Left lobe of liver (tissue), 2 donors: ENCODE measurements around the gene CRP. TPM values are rescaled to one million over a fixed set of nuclear protein-coding genes. Genes with fewer than 3 reads are reported as not detected.
A peak's percentile ranks its signal among the peaks of the same experiment; 100 is the strongest.
"Not testable (repeated sequence)": the region's sequence is repeated elsewhere in the genome, so short reads cannot be mapped to it uniquely, and the experiment has no call there.

Experiments used
- ATAC-seq: fragments of 200-7000 bp; cut with Tn5 transposase; one replicate; pipeline ENCODE4 v1.9.1; 2020; ENCODE audit warnings: mild to moderate bottlenecking, moderate library complexity
- DNase-seq: peaks from one replicate; pipeline ENCODE4 v3.0.0-alpha.2; 2020; ENCODE audit warnings: low spot score
- total RNA-seq: library from RNA; stranded (reverse); gene quantifications from one replicate; pipeline ENCODE4 v1.2.1, GENCODE V29; 2021
- donor health status: DM: no; HTN: no; CAD: no; lungs with moderate emphysema.
- donor health status: DM: no; HTN: yes; CAD: no.

Gene CRP, protein sequence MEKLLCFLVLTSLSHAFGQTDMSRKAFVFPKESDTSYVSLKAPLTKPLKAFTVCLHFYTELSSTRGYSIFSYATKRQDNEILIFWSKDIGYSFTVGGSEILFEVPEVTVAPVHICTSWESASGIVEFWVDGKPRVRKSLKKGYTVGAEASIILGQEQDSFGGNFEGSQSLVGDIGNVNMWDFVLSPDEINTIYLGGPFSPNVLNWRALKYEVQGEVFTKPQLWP
- 3,370 TPM for total RNA-seq

DNA sequence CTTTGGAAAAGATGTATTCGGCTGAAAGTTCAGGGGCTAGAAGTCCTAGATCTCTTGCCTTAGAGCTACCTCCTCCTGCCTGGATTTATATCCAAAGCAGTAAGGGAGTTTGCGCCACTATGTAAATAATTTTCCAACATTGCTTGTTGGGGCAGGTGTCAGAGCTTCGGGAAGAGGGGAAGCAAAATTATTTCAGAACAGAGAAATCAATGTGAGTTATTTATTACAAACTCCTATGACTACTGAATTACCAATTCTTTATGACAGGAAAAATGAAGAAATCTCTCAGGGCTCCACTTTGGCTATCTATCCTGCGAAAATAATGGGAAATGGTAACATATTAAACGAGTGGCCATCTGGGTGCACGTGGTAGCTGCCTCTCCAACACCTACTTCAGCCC, at the start of gene CRP:
Gene CRP (minus strand): TSS at position 61 of the 400 bp plus-strand sequence. CDS start 104 bp downstream, outside the sequence.
- no peak for DNase-seq
- ATAC-seq, result peak; percentile 5

DNA sequence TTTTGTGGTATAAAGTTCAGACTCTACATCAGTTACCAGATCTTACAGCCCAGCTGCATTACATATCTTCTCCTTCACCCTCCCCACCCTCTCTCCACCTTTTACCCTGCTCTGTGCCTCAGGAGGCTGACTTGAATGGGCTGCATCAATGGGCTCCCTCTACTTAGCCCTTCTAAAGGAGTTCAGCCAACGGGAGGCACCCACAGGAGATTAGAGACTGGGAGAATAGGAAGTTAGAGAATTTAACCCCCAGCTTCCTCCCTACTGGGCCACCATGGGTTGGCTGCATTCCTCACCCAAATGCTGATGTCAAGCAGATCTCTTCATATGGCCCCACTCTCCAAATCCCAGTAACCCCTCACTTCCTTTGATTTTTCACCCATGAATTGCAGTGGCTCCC, 49.3 kb upstream of the CRP start:
- no peak for DNase-seq
- ATAC-seq, result no peak

DNA sequence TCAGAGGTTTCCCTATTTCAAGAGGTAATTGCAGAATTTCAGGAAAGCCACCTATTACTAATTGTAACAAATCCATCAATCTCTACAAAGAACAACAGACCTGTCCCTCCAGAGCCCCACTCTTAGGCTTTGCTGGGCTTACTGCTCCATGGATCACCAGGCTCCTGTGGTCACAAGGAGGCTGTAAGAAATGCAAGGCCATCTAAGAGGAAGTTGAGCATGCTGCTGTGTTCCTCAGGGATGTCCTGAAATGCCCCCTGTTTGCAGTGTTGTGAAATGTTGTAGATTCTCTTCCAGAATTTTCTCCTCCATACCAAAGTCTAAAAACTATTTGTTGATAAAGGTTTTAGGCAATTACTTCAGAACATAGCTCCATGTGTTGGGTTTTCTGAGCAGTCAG, 42.0 kb upstream of the CRP start:
- ATAC-seq, result peak; percentile 28
- peak; percentile 52 for DNase-seq

DNA sequence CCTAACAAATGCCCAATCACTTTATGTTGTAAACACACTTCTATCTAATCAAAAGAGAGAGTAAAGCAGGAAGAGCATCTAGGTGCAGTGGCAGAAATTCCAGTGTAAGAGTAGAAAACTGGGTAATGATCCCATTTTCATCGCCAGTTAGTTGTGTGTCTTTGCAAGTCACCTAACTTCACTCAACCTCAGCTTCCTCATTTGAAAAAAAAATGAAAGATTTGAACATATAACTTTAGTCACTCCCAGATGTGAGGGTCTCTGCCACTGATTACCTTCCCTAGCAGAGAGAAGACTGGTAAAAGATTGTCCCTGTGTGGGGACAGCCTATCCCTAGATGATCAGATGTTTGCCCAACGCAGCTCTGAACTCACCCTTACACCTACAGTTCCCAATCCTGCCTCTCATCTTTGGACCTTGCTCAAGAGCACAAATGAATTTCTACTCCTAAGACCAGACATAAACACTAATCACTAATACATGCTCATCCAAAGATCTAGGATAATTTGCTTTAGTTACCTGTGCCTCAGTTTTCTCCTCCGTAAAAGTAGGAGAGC, 41.1 kb upstream of the CRP start:
- ATAC-seq, result peak; percentile 45

DNA sequence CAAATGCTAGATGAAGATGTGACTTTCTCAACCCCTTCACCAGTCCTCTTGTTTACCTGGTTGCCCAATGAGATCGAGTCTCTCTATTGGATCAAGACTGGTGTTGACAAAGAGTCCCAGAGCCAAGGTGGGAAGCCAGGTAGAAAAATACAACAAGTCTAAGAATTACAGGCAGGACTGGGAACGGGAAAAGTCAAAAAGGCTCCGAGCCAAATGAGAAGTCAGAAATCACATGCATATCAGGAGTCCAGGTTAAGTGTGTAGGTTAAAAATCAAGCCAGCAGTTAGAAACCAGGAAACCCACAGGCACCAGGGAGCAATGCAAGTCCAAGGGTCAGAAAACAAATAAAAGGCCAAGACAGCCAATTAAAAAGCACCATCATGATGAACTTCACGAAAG, 39.0 kb upstream of the CRP start:
- DNase-seq, result peak; percentile 84
- ATAC-seq, result peak; percentile 56

More for the DNA sequence above, 41.1 kb upstream of the CRP start:
- no peak for DNase-seq

DNA sequence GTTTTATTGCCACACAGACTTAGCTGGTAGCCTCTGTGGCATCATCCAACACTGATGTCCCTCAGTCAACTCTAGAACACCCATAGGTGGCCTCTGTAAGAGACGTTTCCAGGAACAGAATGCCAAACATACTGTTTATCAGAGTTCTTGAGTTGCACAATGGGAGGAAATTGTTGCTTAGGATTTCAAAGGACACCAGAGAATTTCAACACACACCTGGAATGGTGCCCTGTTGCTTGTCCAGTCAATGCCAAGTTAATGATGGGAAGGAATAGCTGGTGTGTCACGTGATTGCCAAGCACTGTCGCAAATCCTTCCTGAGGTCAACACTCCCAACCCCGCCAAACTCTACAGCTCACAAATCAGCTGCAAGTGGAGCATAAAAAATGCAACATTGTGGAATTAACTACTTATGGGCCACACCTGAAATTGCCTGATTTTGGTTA, 37.8 kb upstream of the CRP start:
- peak; percentile 77 for ATAC-seq
- DNase-seq, result peak; percentile 95

DNA sequence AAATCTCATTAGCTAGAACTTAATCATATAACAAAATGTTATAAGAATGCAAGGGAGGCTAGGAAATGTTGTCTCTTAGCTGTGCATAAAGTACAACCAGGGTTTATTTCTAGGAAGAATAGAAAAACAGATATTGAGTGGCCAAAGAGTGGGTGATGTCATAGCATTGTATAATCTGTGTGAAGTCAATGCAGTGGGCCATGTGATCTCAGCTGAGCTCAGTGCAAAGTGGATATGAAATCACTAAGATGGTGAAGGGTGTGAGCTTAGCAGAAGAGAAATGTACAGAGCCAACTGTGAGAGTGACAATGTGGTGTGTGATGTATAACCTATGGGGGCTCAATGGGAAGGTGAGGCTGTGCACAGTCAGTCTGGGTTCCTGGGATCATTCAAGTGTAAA, 36.6 kb upstream of the CRP start:
- ATAC-seq (no peak), DNase-seq (no peak)

DNA sequence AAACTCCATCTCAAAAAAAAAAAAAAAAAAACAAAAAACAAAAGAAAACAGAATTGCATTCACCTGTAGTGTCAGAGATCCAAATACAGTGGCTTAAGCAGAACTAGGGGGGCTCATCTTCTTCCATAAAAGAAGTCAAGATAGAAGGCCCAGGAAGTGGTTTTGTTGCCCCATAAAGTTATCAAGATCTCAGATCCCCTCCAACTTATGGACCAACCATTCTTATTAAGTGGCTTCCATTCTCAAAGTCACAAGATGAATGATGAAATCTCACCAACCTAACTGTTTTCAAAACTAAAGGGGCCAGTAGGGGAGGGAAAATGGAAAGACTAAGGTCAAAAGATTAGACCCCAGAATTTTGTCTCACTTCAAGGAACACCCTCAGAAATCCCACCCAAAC, 36.2 kb upstream of the CRP start:
- no peak for ATAC-seq
- no peak for DNase-seq

DNA sequence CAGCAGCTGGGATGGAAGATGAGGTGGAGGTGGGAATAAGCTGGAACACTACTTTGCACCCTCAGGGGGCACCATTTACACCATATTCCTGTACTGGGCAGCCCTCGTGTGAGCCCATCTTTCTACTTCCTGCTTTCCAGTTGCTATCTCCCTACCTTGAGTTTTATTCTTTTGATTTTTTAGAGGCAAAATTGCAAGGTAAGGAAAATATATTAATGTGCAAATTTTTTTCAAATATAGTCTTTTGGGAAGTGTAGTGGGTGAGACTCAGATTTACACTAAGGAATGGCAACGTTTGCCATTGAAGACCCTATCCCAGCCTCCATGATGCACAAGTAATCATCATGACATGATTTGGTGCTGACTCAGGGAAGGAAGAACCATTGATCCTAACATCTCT, 35.2 kb upstream of the CRP start:
- ATAC-seq (no peak), DNase-seq (no peak)

DNA sequence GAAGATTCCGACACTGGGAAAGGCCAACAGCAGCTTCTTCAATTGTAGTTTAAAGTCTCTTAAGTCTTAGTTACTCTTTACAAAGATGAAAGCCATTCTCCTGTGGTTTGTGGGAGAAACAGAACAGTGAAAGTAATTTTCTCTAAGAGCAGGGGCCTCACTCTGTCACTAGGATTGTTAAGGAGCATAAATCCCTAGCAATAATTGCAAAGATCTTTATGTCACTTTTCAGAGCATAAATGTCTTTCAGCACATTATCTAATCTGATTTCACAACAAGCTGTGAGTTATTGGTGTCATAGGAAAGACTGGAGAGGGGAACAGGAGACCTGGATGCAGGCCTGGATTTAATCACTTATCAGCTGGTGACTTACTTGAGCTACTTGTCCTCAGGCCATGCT, 34.0 kb upstream of the CRP start:
- DNase-seq (no peak), ATAC-seq (no peak)

DNA sequence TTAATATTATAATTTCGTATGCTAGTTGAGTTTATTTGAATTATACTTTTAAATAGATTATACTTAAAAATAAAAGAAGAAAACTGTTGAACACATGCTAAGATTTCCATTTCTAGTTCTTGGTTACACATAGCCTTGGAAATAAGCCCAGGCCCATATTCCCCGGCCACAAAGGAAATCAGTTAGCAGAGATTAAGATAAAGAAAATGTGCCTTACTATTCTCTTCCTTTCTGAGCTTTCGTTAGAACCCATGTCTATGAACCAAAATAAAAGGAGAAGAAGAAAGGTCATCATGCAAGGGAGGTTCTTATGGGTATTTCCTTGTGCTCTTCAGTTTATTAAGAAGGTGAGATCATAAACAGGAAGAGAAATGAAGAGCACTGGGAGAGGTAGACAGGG, 32.3 kb upstream of the CRP start:
- DNase-seq, result no peak

DNA sequence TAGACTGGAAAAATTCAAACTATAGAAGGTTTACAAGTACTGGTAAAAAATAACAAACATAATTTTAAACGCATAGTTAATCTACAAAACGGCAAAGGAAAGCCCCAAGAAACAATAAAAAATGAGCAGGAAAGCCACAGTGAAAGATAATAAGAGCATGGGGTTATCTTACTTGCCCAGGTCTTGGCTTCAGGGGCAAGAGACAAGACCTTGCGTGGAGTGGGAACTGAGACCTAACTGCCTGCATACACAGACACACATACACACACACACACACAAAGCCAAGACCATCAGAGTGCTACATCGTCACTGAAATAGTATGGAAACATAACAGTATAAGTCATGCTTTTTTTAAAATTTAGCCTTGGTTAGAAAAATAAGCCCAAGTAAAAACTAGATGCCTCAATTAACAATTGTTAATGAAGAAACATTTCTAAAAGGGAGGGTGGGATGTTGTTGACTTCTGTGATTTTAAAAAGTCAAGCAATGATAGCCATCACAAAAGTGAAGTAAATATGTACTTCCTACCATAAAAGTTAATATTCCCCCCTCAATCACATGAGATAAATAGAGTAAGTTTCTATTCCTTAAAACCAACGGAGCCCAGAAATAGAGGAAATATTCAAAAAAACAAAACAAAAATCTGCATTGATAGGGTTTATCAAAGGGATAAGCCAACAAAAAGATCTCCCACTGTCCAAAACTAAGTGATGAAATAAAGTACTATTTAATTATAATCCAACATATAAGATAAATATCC, 29.4 kb upstream of the CRP start:
- ATAC-seq (no peak), DNase-seq (no peak)

More for the DNA sequence above, 32.3 kb upstream of the CRP start:
- ATAC-seq, result no peak

DNA sequence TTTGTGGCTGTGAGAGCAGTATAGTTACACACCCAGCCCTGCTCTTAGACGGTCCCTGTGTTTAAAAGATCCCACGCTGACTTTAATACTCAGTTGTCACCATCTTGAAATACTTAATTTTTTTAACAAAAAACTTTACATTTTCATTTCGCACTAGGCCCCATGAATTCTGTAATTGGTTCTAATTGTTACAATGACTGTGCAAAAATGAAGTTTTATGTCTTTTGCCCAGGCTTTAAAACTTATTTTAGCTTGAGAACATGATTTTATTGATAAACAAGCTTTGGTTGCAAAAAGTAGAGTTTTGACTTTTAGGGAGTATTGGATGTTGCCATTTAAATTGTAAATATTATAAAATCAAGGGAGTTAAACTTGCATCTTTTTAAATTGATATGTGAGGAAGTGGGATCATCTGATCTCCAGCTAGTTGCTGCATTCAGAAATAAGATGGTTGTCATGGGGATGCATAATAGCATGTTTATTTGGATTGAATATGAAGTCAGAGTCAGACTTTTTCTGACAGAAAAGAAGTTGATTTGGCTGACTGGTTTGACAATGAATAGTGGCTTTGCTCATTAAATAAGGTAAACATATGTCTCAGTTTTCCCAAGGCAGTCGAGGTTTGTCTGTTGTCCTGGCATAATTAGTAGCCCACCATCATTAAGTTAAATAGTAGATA, 23.0 kb upstream of the CRP start:
- ATAC-seq (no peak), DNase-seq (no peak)

DNA sequence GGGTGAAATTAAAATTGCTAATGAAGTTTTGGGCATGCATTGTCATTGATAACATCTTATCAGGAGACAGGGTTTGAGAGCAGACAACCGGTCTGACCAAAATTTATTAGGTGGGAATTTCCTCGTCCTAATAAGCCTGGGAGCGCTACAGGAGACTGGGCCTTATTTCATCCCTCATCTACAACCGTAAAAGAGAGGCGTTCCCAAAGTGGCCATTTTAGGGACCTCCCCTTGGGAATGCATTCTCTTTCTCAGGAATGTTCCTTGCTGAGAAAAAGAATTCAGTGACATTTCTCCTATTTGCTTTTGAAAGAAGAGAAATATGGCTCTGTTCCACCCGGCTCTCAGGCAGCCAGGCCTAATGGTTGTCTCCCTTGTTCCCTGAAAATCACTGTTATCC, 8.8 kb upstream of the CRP start:
- DNase-seq, ATAC-seq: not testable (repeated sequence)

DNA sequence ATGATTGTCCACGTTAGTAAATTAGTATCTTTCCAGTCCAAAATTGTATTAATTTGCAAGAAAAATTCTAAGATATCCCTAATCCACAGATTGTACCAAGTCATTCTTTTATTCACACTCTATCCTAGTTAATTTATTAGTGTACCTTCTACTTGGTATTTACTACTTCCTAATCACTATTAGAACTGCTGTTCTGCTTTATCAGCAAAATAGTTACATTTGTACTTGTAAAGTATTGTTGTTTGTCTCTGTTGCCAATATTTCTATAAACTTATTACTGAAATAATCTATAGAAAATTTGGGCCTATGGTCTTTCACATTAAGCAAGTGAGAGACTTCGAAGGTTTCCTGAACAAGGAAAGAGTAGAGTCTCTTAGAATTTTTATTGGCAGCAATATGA, 5.6 kb upstream of the CRP start:
- no peak for DNase-seq

DNA sequence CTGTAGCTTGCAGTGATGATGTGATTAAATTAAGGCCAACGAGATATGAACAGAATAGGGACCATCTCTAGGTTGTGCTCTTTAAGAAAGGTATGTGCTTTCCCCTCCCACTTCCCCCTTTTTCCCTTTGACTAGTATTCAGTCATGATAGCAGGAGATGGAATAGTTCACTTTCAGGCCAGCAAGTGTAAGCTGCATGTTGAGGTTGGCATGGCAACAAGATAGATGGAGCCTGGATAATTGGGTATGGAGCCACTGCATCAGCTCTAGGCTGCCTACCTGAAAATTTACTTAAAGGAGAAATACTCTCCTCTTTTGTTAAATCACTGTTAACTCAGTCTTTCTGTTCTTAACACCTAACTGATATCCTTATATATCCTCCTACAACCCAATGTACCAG, 1.5 kb upstream of the CRP start:
- no peak for ATAC-seq
- DNase-seq, result no peak

More for the DNA sequence above, 5.6 kb upstream of the CRP start:
- no peak for ATAC-seq

DNA sequence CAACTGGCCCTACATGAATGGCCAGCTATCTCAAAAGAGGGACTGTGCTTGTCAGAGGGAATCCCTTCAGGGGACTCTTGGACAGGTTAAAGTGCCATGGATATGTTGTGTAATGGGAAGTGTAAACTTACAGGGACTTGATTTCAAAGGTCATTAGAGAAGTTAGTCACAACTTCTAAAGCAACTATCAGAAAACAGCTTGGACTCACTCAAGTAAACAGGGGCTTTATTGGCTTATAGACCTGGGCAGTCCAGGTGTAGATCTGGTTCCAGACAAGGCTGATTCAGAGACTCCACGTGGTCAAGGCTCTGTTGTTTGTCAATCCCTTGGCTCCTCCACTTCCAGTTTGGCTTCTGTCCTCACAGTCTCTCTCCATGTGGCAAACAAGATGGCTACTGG, 2.3 kb downstream of the CRP start:
- DNase-seq, result peak; percentile 61
- ATAC-seq, result peak; percentile 76

DNA sequence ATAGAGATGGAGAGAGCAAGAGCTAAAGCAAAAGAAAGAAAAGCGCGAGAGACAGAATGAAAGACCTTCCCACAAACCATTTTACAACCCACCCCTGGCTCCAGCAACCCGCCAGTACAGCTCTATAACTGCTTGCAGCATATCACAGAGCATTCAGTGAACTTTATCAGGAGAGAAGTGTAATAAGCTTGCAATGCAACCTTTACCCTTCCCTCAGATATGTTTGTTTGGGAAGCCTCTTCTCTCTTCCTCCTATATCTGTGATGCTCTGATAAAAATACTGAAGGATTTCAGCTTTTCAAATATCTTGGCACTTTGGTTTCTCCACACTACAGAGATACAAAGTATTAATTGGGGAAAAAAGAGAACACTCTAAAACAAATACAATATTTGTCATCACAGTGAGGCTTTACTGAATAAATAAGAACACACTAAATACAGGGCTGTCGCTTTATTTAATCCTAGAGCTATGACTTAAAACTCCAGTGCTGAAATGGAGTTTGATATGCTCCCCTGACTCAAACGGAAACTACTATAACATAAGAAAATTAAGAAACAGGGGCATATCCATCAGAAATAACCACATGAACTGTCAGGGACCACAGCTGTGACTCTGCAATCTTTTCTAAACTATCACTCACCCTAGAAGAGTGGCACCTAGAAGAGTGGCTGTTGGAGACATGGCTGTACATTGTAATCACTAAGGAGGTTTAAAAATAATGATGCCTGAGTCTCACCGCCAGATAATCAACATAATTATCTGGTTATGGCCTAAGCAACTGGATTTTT, 6.7 kb downstream of the CRP start:
- ATAC-seq, result peak; percentile 62
- DNase-seq, result no peak

DNA sequence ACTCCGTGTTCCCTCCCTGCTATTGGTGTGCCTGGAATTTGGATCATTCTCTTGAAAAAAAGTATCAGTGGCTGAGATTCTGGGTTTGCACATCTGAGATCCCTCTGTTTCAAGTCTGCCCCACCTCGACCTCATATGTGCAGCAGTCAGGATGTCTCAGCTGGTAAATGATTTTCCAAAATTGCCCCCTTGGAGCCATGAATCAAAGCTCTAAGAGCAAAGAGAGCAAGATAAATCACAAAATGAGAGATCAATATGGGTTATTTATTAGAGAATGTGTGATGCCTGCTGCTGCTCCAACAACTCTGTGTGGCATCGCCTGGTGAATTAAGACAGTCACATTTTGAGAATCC, 8.5 kb downstream of the CRP start:
- DNase-seq, result no peak

DNA sequence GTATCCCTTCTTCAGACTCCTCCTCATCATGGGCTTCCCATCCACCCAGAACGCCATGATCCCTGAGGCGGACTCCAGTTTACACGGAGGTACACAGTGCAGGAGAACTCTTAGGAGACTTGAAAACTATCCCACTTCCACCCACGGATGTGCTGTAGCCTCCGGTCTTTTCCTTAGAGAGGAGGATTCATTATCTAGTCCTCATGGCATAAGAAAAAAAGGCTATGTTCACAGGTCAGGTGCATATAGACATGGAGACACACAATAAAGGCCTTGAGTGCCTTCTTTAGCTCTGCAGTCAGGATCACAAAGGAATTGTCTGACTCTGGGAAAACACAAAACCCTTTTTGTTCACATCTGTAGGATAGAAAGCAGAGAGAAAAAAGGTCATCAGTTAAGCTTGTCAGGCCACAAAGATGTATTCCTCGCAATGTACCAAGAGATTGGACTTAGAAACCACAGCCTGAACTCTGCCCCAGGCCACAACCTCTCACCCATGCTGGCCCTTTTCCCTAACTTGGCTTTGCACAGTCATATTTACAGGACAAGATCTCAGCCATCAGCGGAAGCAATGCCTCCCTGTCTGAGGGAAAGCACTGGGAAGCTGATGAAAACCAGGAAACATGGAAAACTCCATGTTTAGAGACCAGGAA, 9.0 kb downstream of the CRP start:
- peak; percentile 82 for DNase-seq
- ATAC-seq, result peak; percentile 90

More for the DNA sequence above, 8.5 kb downstream of the CRP start:
- peak; percentile 38 for ATAC-seq
